Left forelimb (tissue), 1 donor: ENCODE data around the gene KIAA1217.
"Not testable (repeated sequence)": the region's sequence is repeated elsewhere in the genome, so short reads cannot be mapped to it uniquely, and the experiment has no call there.

Source experiments
- DNase-seq: peaks from one replicate; pipeline ENCODE4 v3.0.0-alpha.2; 2018; ENCODE audit warnings: low spot score

The KIAA1217 gene

DNA sequence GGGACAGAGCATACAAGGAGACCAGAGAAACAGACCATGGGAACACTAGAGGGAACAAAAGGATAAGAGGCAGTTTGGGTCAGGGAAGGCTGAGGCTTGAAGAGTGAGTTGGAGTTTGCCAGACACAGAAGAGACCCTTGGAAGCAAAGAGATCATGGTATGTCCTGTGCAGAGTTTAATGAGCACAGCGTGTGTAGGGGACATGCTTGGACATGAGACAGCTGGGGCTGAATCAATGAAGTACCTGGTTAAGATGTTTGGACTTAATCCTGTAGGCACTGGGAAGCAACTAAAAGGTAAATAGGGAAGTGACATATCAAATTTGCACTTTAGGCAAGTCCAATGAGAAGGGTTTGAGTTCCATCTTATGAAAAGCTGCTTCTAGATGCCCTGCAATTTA is 79.6 kb downstream of the KIAA1217 start:
- no peak for DNase-seq

- no peak for DNase-seq
These were observed 80.3 kb downstream of the KIAA1217 start for GRCh38 chr10:24289235-24289634.

GRCh38 chr10:24292304-24293293 is 83.7 kb downstream of the KIAA1217 start:
- DNase-seq: no peak

- DNase-seq: no peak
These were observed 90.8 kb downstream of the KIAA1217 start for GRCh38 chr10:24299578-24300260.

GRCh38 chr10:24303522-24304310 is 94.8 kb downstream of the KIAA1217 start:
- DNase-seq: no peak

DNA sequence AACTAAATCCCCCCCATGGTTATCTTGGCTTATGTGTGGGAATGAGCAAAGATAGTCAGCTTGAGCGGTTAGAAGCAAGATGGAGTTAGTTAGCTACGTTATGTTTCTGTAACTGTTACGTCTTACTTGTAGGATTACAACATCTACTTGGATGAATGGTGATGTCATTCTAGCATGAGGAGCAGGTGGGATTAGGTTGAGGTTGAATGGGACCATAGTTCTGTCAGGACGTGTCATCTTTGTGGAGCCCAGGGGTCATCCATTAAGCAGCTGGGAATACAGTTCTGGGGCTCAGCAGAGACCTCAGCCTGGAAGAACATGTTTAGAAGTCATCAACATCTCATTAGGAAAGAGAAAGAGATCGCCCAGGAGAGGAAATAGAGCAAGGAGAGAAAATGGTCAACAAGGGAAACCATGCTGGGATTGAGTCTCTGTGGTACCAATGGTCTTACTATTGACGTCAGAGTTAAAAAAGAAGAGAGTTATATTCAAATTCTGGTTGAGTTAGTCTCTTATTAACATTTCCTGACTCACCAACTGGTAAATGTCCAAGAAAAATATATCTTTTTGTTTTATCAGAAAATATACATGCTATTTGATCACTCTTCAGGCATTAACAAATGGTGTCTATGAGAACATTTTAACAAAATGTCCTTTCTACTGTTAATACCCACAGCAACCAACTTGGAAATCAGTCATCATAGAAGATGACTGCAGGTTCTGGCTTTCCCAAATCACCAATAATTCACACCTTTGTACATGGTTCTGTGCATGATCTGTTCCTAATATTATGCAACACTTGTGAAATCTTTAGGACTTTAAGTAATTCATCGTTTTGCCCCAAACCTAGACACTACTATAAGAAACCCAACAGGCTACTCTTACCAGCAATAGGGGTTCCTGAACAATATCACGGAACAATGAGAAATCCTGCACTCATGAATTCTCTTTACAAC is 96.9 kb downstream of the KIAA1217 start:
- DNase-seq: no peak

- DNase-seq: no peak
These were observed 97.6 kb downstream of the KIAA1217 start for GRCh38 chr10:24306507-24306875.

- no peak for DNase-seq
These were observed 98.2 kb downstream of the KIAA1217 start for GRCh38 chr10:24307116-24307515.

GRCh38 chr10:24307696-24308485 is 99.0 kb downstream of the KIAA1217 start:
- DNase-seq: no peak

DNA sequence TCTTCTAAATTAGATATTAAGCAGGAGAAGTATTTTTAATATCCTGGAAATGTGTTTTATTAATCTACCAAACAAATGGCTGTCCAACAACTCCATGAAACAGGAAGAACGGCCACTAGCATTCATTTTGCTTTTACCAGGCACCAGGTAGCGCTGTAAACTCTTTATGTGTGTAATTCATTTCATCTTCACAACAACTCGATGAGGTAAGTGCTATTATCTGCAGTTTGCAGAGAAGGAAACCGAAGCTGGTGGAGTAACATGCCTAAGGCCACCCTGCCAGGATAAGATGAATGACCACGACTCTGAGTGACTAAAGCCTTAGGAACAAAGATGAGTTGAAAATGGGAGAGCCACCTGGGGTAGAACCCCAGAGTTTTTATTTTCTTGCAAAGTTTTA is 101.2 kb downstream of the KIAA1217 start:
- no peak for DNase-seq

DNA sequence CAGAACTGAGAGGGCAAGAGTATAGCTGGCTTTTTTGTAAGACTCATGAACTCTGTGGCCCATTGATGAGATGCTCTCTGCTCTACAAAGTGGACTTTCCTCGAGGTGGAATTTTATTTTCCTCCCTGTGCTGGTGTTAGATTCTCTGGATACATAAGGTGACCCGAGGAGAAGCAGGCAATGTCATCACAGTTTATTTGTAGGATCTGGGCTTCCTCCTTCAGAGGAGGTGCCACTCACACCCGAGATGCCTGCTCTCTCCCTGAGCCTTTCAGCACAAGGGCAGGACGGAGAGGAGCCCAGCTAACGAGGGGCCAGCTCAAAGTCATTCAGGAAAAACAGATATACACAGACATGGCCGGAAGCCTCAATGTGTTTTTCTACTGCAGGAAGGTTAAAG is 103.0 kb downstream of the KIAA1217 start:
- no peak for DNase-seq

DNA sequence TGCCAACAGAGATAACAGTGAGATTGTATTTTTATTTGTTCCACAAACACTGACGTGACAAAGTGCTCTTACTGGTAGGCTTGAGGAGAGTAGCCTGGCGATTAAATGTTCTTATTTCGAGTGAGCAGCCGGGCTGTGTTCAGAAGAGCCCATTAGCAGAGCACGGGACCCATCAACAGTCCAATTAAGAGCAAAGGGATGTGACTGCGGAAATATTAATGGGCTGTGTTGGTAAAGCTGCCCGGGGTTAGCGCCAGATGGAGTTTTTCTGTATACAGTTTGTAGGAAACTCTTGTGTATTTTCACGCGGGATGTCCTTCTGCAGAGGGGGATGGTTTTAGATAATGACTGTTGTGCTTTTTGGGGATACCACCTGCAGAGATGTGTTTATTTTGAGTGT is 104.3 kb downstream of the KIAA1217 start:
- no peak for DNase-seq

GRCh38 chr10:24315211-24315610 is 106.3 kb downstream of the KIAA1217 start:
- DNase-seq: no peak

DNA sequence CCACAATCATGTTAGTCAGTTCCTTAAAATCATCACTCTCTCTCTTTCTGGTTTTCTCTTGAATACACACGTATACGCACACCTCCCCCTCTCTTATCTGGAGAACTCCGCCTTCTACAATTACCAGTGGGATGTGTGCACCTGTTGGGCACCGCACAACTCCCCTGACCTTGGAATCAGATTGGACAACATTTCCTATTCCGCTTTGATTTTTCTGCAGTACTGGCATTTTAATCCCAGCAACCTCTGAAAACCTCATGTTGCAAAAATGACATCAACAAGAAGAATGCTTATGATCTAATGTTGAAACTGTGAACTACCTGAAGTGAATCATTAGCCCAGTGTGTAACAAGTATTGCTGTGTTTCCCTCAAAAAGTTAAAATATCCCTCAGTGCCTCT is 109.6 kb downstream of the KIAA1217 start:
- DNase-seq: no peak

DNA sequence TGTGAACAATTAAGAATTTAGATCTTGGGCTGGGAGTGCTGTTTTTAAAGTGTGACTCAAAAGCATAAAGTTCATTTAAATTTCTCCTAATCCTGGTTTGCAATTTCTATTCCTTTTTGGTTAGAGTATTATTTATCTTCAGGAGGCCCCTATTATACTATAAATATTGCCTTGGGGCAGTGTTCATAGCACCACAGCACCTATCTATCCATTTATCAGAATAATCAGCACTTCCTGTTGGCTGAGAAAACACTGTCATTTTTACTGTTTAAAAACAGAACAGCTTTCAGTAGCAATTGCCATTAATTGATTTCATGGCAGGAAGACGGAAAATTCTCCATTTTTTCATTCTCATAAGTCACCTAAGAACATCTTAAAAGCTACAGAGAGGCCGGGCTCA is 111.4 kb downstream of the KIAA1217 start:
- DNase-seq: no peak

GRCh38 chr10:24324651-24325050 is 115.7 kb downstream of the KIAA1217 start:
- no peak for DNase-seq

DNA sequence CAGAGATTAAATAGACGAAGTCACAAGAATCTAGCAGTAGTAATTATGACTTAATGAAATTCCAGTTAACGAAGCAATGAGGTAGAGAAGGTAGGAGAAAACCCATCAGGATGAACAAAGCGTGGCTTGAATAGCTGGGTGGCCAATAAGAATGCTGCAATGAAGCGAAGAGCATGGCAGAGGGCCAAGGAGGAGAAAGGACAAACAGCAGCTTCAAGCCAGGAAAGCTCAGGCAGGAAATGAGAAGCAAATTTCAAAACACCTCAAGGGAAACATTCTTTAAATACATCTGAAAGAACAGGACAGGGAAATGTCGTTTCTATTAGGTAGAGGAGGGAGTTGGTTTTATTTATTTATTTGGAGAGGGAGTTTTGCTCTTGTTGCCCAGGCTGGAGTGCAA is 122.5 kb downstream of the KIAA1217 start:
- DNase-seq: no peak

DNA sequence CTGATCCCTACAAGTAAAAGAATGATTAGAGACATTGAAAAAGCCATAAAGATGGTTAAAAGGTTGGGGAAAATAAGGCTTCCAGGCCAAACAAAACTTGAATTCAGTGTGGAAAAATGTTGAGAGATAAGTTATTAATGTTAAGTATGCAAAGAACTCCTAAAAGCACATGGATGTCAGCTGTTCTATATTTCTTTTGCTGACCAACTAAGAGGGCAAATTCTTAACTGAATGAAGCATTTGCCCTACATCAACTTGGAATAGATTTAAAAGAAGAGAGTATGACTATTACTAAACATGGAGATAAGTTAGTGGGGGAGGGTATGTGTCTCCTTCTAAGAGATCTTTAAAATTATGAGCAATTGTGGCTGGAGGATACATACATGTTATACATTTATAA is 124.8 kb downstream of the KIAA1217 start:
- no peak for DNase-seq

GRCh38 chr10:24334279-24334939 is 125.5 kb downstream of the KIAA1217 start:
- no peak for DNase-seq

GRCh38 chr10:24337723-24338122 is 128.8 kb downstream of the KIAA1217 start:
- DNase-seq: not testable (repeated sequence)
